ENCODE results near the gene RPS19.
A peak's percentile ranks its signal among the peaks of the same experiment; 100 is the strongest.

The RPS19 gene

DNA sequence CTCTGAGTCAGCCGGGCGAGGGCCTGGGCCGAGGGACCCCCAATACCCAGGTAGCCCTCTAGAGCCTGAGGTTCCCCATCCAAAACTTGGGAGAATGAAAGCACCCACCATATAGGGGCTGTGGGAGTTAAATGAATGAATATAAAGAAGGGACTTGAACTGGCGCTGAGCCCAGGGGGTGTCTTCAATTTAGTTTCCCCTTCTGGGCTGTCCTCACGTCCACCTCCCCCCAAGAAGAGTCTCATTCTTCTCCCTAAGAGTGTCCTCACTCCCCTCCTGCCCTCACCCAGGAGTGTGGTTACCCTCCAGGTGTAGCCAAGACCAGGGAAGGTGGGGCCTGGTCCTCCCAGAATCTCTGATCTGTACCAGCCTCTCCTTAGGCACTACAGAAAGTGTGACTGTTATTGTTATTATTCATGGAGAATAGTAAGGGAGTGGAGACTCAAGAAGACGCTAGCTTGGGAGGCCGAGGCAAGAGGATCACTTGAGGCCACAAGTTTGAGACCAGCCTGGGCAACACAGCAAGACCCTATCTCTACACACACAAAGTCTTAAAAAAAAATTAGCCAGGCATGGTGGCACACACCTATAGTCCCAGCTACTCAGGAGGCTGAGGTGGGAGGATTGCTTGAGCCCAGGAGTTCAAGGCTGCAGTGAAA lies 19.7 kb downstream of the RPS19 start:
- DNase-seq = no peak

DNA sequence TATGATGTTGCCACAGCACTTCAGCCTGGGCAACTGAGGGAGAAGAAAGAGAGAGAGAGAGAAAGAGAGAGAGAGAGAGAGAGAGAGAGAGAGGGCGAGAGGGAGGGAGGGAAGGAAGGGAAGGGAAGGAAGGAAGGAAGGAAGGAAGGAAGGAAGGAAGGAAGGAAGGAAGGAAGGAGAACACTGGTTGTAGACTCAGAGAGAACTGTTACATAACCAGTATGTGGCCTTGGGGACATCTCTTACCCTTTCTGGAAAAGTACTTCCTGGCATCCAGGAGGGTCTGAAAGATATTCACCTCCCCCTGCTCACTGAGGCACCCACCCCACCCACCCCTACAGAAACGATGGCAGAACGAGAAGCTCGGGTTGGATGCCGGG lies 20.3 kb downstream of the RPS19 start:
- DNase-seq = no peak

DNA sequence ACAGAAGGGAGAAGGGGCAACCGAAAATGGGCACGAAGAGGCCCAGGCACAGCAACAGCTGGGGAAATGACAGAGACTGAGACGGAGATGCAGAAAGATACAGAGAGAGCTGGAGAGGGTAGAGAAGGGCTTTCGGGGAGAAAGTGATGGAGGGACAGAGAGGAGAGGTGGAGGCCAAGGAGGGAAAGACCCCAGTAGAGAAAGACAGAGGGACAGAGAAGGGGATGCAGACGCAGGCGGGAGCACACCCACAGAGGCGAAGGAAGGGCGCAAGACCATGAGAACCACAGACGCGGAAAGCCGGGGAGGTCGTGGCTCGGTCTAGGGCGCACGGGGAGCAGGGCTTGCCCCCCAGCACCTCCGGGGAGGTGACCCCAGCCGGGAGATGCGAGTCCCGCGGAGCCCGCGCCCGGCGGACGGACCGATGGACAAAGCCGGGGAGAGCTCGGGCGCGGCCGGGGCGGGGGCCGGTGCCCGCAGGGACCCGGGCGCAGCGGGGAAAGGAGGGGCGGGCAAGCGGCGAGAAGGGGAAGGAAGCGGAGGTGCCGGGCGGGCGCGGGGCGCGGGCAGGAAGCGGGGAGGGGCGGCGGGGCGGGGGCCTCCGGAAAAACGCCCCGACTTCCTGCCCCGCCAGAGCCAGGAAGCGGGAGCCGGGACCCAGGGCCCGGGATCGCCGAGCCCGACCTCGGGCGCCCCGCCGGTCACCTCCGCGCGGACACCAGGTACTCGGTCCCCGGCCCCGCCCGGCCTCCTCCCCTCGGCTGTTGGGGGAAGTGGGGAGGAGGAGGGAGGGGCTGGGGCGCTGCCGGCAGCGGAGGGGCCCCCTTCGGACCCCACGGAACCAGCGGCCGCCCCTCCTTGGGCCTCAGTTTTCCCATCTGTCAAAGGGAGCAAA lies 22.8 kb downstream of the RPS19 start, which contains the start of gene ARHGEF1:
TSS of gene ARHGEF1 (plus strand) at position 617 of the 895 bp plus-strand sequence. CDS start 4,899 bp downstream, outside the sequence.
- DNase-seq = peak; percentile 64

DNA sequence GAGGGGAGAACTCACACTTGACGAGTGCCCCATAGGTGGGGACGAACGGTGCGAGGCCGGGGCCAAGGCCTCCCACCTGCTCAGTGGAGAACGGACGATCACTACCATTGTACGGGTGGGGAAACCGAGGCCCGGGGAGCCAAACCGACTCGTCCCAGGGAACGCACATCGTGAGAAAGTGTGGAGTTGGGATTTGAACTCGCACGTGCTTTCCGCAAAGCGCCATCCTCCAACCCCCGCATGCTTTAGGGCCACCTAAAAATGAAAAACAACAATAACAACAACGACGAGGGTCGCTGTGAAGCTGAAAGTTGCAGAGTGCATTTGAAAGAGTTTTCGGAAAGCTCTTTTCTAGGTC lies 23.4 kb downstream of the RPS19 start:
- no peak for DNase-seq

DNA sequence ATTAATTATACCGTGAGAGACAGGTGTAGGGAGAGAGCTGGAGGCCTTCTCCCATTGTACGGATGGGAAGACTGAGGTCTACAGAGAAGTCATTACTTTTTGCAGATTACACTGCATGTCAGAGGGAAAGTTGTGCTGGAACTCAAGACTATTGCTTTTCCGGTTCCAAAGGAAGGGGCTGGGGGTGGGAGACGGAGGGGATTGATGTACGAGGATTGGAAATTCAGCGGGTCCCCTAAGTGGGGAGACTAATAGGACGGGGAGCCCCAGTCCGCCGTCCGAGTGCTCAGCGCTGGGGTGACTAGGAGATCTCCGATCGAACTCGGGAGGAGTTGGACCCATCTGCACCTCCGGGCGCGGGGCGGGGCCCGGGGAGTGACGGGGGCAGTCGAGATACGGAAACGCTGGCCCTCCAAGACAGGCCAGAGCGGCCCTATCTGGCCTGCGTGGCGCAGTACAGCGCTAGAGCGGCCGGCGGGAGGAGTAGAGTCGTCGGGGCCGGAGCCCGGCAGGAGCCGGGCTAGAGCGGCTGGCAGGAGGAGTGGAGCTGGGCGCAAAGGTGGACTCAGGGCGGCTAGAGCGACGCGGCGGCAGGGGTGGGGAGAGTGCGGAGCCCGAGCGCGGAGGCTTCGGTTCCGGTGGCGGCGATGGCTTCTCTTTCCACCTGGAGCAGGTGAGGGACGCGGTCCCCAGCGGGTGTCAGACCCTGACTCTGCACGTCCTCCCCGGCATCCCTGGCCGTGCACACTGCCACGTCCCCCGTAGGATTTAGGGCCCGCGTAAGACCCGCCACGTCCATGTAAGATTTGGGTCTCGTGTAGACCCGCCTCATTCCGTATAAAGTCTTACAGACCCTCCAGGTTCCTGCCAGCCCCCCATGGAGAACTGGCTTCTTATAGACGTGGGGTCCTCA lies 24.0 kb downstream of the RPS19 start:
- peak; percentile 88 for DNase-seq

DNA sequence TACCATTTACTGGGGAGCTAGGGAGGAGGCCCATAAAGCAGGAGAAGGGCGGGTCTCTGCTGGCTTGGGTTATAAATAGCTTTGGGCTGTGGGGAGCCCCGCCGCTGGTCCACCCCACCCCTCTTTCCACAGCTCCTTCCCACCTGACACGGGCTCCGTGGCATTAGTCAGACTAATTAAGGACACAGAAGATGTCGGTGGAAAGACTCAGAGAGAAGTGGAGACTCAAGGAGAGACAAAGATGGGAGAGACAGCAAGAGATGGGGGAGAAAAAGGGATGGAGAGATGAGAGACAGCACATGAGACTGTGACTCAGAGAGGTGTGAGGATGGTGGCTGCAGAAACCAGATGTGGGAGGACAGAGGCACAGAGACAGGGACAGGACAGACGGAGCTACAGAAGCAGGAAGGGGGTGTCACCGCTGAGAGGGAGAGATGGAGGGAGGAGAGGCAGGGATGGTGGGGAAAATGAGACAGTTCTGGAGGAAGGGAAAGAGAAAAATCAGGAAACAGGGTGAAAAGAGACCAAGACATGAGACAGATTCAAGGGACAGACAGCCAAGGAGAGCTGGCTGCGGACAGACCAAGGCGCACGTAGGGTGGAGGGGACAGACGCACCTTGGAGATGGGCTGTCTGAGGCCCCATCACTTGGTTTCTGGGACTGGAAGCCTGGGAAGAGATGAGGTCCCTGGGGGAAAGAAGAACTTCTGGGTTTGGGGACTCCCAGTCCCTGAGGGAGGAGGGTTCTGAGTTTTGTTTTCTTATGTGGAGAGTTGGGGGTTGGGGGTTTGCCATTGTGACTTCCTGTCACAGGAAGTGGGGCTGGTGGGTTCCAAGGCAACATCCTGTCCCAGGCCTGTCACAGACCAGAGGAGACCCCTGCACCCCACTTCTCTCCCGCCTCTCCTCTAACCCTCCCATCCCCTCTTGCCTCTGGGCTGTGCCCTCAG lies 27.0 kb downstream of the RPS19 start:
- DNase-seq = peak; percentile 43

DNA sequence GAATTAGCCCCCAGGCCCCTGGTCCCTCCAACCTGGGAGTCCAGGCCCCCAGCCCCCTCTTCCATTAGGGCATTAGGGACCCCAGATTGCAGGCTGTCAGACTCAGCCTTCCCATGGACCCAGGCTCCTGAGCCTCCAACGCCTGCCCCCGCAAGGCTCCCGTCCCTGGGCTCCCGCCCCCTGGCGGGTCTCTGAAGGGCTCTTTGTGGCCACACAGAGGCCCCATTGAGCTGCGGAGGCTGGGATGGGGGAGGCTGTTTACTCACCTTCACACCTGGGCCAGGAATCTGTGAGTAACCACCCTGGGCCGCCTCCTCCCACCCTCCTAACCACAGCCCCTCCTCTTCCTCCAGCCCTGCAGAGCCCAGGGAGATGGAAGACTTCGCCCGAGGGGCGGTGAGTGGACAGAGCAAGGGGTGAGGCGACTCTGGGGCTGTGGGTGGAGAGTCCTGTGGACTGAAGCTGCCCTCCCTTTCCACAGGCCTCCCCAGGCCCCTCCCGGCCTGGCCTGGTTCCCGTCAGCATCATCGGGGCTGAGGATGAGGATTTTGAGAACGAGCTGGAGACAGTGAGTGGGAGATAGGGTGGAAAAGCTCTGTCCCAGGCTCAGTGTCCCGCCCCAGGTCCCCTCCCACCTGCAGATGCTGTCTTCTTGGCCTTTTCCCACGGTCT lies 27.8 kb downstream of the RPS19 start:
- peak; percentile 83 for DNase-seq

DNA sequence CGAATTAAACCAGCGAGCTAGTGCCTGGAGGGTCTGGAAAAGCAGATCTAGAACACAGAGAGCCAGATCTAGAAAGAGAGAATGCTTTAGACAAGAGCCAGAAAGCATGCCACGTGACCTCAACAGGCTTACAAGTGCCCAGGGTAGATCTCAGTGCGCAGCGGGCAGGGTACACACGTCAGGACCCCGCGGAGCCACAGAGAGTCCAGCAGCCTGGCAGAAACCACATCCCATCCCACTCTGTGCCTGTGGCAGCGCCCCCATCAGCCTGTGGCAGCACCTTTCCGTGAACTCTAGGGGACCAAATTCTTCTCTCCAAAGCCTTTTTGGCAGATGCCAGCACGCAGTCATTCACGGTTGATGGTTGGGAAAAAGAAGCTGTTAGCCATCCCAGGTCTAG lies 28.9 kb downstream of the RPS19 start:
- no peak for DNase-seq

DNA sequence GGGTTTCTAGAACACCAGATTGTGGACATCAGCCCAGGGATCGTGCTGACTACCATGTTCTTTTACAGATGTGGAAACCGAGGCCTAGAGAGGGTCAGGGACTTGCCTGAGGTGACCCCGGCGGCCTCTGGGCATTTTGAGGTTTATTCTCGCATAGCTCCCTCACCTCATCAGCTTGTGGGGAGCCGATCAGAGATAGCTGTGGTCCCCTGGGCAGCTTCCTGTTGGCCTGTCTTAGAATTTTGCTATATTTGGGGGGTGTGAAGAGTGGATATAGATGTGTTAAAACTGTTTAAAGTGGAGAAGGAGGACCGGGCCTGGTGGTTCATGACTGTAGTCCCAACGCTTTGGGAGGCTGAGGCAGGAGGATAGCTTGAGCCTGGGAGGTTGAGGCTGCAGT lies 29.8 kb downstream of the RPS19 start:
- no peak for DNase-seq

DNA sequence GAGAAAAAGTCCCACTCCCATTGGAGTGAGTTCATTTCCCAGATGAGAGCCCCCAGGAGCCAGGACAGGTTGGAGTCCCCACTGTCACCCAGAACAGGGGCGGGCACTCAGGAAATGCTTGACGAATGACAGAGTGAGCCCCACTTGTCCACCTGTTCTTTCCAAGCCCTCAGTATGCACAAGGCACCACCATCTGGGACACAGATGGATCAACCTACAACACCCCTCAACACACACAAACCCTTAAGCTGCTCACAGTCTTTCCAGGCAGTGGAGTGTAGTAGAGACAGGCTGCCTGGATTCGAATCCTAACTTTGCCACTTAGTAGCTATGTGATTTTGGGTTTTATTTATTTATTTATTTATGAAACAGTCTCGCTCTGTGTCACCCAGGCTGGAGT lies 30.9 kb downstream of the RPS19 start:
- DNase-seq = no peak

DNA sequence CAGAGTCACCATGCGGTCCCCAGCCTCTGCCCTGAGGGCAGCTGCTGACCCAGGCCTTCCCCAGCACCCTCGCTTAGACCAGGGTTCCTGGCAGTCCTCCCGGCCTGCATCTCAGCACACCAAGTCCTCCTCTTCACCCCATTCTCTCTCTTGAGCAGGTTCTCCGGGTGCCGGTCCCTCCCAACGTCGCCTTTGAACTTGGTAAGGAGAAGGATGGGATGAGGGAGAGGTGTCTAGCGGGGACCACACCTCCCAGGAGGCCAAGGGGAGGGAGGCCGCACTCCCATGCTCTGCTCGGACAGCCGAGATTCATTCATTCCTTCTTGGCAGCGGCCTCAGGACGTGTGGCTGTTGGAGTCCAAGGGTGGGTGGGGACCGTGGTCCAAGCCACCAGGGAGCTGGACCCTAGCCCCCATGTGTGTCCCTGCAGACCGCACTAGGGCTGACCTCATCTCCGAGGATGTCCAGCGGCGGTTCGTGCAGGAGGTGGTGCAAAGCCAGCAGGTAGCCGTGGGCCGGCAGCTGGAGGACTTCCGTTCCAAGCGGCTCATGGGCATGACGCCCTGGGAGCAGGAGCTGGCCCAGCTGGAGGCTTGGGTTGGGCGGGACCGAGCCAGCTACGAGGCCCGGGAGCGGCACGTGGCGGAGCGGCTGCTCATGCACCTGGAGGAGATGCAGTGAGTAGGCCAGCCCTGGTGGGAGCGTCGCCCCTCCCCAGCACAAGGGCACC lies 32.3 kb downstream of the RPS19 start:
- no peak for DNase-seq

DNA sequence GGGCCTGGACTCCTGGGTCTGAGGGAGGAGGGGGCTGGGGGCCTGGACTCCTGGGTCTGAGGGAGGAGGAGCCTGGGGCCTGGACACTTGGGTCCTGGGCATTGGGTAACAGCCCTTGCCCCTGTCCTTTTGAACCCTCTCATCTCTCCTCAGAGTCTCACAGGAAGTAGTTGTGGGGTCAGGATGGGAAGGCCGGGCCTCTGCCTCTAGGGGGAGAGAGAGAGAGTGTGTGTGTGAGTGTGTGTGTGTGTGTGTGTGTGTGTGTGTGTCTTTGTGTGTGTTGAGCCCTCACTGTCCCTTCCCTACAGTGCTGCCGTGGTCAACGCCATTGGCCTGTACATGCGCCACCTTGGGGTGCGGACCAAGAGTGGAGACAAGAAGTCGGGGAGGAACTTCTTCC lies 33.8 kb downstream of the RPS19 start:
- no peak for DNase-seq

DNA sequence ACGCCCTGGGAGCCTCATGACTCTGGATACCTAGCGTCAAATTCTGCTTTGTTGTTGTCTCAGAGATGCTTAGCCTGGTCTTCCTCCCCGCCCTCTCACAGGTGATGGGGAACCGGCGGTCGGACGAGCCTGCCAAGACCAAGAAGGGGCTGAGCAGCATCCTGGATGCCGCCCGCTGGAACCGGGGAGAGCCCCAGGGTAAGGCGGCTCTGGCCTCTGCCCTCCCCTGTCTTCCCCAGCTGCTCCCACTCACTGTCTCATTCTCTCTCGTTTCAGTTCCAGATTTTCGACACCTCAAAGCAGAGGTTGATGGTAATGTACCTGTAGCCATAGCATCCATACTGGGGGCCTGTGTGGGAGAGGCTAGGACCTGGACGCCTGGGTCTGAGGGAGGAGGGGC lies 34.3 kb downstream of the RPS19 start:
- DNase-seq = no peak

DNA sequence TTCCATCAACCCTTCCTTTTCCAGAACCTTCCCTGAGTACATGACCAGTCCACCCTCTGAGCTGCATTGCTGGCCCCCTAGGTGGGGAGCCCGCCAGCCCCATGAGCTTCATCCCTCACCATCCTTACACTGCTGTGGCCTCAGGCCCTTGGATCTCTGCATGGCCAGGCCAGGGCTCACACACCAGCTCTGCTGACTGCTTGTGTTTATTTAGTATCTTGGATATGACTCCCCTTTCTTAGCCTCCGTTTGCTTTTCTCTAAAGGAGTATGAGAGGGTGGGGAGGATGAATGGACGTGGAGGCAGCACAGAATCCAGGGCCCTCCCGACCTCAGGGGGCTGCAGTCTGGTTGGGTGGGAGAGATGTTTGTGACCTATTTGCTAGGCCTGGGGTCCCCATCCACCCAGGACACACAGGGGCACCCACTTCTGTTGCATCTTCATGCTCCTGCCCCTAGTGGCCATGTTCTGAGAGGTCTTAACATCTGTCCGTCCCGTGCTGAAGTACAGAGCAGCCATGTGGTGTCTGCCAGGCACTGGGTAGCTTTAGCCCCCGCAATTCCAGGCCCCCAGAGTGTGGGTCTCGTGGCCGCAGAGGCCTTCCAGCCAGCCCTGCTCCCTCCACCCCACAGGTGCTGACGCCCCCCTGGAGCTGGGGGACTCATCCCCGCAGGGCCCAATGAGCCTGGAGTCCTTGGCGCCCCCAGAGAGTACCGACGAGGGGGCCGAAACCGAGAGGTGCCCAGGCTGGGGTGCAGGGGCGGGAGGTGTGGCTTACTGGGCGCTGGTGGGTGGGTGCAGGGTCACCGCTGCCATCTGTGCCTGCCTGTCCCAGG lies 35.9 kb downstream of the RPS19 start:
- DNase-seq = no peak

DNA sequence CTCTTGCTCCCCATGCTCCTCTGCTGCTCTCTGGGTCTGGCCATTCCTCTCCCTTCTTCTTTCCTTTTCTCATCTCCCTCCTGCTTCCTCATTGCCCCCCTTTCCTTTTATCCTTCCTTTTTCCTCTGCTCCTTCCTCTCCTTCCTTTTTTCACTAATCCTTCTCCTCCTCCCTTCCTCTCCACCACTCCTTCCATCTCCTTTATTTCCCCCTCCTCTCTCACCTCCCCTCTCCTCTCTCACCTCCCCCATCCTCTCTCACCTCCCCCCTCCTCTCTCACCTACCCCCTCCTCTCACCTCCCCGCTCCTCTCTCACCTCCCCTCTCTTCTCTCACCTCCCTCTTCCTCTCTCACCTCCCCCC lies 36.5 kb downstream of the RPS19 start:
- DNase-seq = no peak

DNA sequence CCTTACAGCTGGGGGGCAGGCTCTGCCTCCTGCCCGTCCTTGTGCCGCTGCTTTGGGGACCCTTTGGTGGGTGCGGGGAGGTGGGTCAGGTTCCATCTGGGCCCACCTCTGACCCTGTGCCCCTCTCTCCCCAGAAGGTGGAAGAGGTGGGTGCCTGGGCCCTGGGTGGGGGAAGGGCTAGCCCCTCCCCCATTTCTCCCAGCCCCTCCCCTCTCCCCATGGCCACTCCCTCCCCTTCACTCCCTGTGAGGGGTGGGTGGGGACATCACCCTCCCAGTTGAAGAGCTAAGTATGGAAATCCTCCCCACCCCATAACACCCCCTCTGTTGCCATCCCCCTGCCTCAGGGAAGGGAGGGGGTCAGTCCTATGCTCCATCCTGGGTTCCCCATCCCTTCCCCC lies 37.1 kb downstream of the RPS19 start:
- DNase-seq = no peak

DNA sequence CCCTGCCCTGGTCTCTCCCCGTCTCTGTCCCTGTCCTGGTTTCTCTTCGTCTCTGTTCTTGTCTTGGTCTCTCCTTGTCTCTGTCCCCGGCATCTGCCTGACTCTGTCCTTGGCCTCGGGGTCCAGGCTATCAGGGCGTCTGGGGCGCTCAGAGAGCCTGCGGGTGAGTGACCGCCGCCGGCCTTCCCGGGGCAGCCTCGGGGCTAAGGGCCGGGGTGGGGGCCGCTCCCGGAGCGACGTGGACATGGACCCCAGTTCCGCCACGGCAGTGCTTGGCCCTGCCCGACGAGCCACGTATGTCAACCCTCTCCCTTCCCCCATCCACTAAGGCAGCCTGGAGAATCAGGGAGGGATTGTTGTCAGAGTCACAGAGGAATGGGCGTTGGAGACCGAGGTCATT lies 37.8 kb downstream of the RPS19 start:
- DNase-seq = no peak

DNA sequence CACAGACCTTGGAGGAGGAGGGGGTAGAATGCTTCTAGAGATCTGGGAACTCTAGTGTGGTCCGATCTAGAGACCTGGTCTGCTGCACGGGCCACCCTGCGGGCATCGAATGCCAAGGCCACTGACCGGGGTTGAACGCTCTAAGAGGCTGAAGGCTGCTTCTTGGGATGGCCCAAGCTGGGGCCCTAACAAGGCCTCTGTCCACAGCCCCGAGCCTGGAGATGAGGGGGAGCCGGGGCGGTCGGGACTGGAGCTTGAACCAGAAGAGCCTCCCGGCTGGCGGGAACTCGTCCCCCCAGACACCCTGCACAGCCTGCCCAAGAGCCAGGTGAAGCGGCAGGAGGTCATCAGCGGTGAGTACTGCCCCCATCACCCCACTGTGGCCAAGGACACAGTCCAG lies 38.2 kb downstream of the RPS19 start:
- DNase-seq = no peak

DNA sequence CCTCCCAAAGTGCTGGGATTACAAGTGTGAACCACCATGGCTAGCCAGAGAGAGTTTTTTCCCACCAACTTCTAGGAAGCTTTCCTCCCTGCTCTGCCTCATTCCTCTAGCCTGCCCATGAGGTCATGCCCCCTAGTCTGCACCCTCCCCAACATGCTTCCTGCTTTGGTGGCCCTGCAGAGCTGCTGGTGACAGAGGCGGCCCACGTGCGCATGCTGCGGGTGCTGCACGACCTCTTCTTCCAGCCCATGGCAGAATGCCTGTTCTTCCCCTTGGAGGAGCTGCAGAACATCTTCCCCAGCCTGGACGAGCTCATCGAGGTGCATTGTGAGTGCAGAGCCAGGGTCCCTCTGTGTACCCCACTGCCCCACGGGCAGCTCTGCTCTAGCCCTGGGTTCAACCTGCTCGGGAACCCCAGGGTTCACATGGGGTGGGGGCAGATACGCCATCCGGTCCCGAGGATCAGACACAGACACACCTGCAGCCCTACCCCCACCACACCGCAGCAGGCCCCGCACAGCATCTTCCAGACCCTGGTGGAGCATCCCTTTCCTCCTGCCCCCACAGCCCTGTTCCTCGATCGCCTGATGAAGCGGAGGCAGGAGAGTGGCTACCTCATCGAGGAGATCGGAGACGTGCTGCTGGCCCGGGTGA lies 41.8 kb downstream of the RPS19 start:
- DNase-seq = no peak

DNA sequence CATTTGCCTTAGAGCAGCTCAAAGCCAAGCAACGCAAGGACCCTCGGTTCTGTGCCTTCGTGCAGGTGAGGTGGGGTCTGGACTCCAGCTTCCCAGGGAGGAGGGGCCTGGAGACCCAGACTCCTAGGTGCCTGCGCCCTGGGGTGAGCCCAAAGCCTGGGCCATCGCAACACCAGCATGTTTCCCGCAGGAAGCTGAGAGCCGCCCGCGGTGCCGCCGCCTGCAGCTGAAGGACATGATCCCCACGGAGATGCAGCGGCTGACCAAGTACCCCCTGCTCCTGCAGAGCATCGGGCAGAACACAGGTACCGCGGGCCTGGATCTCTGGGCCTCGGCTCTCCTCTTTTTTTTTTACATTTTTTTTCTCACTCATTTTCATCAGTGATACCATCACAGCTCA lies 42.5 kb downstream of the RPS19 start:
- DNase-seq = no peak
